Measurements from ENCODE around the gene GLOD5.

DNA sequence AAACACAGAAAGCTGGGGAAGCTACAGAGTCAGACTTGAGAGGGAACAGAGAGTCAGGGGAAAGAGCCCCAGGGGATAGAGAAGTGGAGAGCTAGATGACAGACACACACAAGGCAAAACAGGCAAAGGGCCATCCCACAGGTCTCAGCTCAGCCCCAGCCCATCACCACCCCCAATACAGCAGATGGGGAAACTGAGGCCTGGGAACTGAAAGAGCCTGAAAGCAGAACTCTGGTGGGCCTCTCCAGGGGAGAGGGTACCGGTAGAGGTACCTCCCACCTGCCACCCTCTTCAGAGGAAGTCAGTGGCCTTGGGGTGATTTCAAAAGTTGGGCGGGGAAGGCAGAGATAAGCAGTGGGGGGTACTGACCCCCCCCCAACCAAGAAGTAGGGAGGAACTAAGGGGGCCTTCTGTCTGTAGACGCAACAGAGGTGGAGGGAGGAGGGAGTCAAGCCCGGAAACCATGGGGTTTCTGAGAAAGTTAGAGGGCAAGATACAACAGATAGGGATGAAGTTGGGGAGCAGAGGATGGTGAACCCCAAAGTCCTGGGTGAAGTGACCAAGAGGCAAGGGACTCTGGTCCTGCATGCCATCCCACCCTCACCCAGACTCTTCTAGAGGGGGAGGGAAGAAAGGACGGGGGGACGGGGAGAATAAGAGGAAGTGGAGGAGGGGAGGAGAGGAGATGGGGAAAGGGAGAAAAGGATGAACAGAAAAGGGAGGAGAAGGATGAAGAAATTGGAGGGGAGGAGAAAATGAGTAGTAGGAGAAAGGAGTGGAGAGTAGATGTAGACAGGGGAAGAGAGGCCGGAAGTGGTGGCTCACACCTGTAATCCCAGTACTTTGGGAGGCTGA lies 28.0 kb downstream of the GLOD5 start:
- TF ChIP-seq EP300 (IDR thresholded peaks at IDR 0.05), result no peak
- no peak for TF ChIP-seq CTCF (IDR thresholded peaks at IDR 0.05)
- no peak for TF ChIP-seq POLR2AphosphoS5 (IDR thresholded peaks at IDR 0.05)
